HepG2 (cell line): ENCODE results near the gene ABHD2. TPM values are rescaled to one million over a fixed set of nuclear protein-coding genes. Genes with fewer than 3 reads are reported as not detected.

Source experiments
- ATAC-seq: fragments of 200-7000 bp; cut with Tn5 transposase; 3 replicates; pipeline ENCODE4 v1.9.1; 2020; ENCODE audit warnings: mild to moderate bottlenecking, moderate library complexity
- BruUV-seq: library from RNA; stranded (reverse); fragments of 400-500 nt; replicated peaks from 2 replicates; lab custom pipeline; 2021; lab: Mats Ljungman, UMichigan
- CTCF ChIA-PET: fragments of 300-600 bp; formaldehyde crosslinking; extraction: SDS; loops from one replicate; lab custom pipeline; 2021; ENCODE audit warnings: low total read pairs, inconsistent platforms, low intra/inter-chr PET ratio; lab: Yijun Ruan, JAX
- POLR2A ChIA-PET: fragments of 350-600 bp; sonication (Branson Sonifier 250); formaldehyde crosslinking; loops from one replicate; lab custom pipeline; 2020; ENCODE audit warnings: antibody characterized with exemption, inconsistent platforms; lab: Yijun Ruan, JAX
- DNase-seq: peaks from one replicate; pipeline ENCODE4 v3.0.0-alpha.2; 2015; ENCODE audit warnings: low spot score
- FAIRE-seq: peaks from 3 replicates; lab custom pipeline; 2011; peaks lifted over from hg19 to GRCh38; lab: Jason Lieb, UNC
- H2AFZ ChIP-seq: one replicate; pipeline ENCODE4 v1.6.1; 2011; ENCODE audit warnings: low read length, inconsistent platforms
- H3K27ac ChIP-seq: fragments of 300-600 bp; 3 replicates; pipeline ENCODE4 v1.8.0; 2011; ENCODE audit warnings: mixed run types, mild to moderate bottlenecking, mixed read lengths, low read length, inconsistent platforms; ENCODE audit not compliant: insufficient read depth; ENCODE audit errors: extremely low read length
- H3K27me3 ChIP-seq, 2 experiments: fragments of 200-600 bp in 1 of 2; 2 replicates in 1 of 2; 3 replicates in 1 of 2; pipeline versions ENCODE4 v1.6.0 to v1.8.0; 2011; ENCODE audit warnings: low read length in 2 of 2, mild to moderate bottlenecking in 2 of 2, moderate library complexity in 2 of 2, inconsistent platforms in 1 of 2; ENCODE audit not compliant: insufficient read depth in 2 of 2, control insufficient read depth in 1 of 2
- H3K36me3 ChIP-seq, 2 experiments: fragments of 200-600 bp in 1 of 2; replicated peaks in 1 of 2; 2 replicates in 1 of 2; 3 replicates in 1 of 2; pipeline versions ENCODE4 v1.5.1 to v1.8.0; 2011; ENCODE audit warnings: low read length in 2 of 2, inconsistent platforms in 1 of 2; ENCODE audit not compliant: insufficient read depth in 2 of 2, control insufficient read depth in 1 of 2
- H3K4me1 ChIP-seq: 2 replicates; pipeline ENCODE4 v1.5.1; 2012; ENCODE audit warnings: low read length, inconsistent platforms; ENCODE audit not compliant: insufficient read depth
- H3K4me2 ChIP-seq: 2 replicates; pipeline ENCODE4 v1.6.0; 2011; ENCODE audit warnings: low read depth, low read length, inconsistent platforms
- H3K4me3 ChIP-seq, 3 experiments: fragments of 200-600 bp in 1 of 3; sonication (generic), shearing (Covaris generic) in 1 of 3; replicated peaks in 1 of 3; 2 replicates each; pipeline ENCODE4 v1.5.1; 2011 to 2016; ENCODE audit warnings: low read length in 3 of 3, inconsistent platforms in 2 of 3, low read depth in 2 of 3, mild to moderate bottlenecking in 2 of 3, control low read depth in 1 of 3, mixed read lengths in 1 of 3; ENCODE audit not compliant: insufficient read depth in 1 of 3
- H3K79me2 ChIP-seq: one replicate; pipeline ENCODE4 v1.6.1; 2011; ENCODE audit warnings: low read length, inconsistent platforms; ENCODE audit not compliant: insufficient read depth
- H3K9ac ChIP-seq: 2 replicates; pipeline ENCODE4 v1.6.0; 2011; ENCODE audit warnings: mild to moderate bottlenecking, low read depth, low read length, inconsistent platforms; ENCODE audit not compliant: insufficient read depth
- H3K9me3 ChIP-seq: 2 replicates; pipeline ENCODE4 v1.5.1; 2012; ENCODE audit warnings: mild to moderate bottlenecking, low read length
- H4K20me1 ChIP-seq: 2 replicates; pipeline ENCODE4 v1.6.0; 2011; ENCODE audit warnings: inconsistent platforms, mild to moderate bottlenecking, low read length, moderate library complexity; ENCODE audit not compliant: insufficient read depth
- ARNT ChIP-seq: fragments of 450-650 bp; IDR thresholded peaks from 2 replicates; pipeline ENCODE4 v1.6.1; 2017
- FIP1L1 ChIP-seq: fragments of 200-400 bp; formaldehyde crosslinking; IDR thresholded peaks from 2 replicates; pipeline ENCODE4 v1.6.1; 2018; ENCODE audit warnings: low read depth, mild to moderate bottlenecking, low read length, moderate library complexity, borderline replicate concordance; ENCODE audit not compliant: insufficient read depth
- HIC2 ChIP-seq: sonication (generic); formaldehyde crosslinking; IDR thresholded peaks from 2 replicates; pipeline ENCODE4 v1.9.0; 2022; ENCODE audit warnings: low read depth, missing genetic modification reagents
- JUNB ChIP-seq: sonication (generic); formaldehyde crosslinking; IDR thresholded peaks from 2 replicates; pipeline ENCODE4 v1.8.0; 2022; ENCODE audit warnings: missing genetic modification reagents, mild to moderate bottlenecking, borderline replicate concordance
- NFYB ChIP-seq: sonication (generic); formaldehyde crosslinking; IDR thresholded peaks from 2 replicates; pipeline ENCODE4 v1.4.0; 2020; ENCODE audit warnings: missing genetic modification reagents
- NONO ChIP-seq, 2 experiments: fragments of 450-650 bp in 1 of 2; sonication (generic) in 1 of 2; formaldehyde crosslinking in 1 of 2; IDR thresholded peaks in 1 of 2; conservative IDR thresholded peaks in 1 of 2; 2 replicates each; pipeline versions ENCODE4 v1.6.1 to v1.8.0; 2017 to 2022; ENCODE audit warnings: mild to moderate bottlenecking in 1 of 2, missing genetic modification reagents in 1 of 2, moderate library complexity in 1 of 2
- PHB2 ChIP-seq: fragments of 450-650 bp; IDR thresholded peaks from 2 replicates; pipeline ENCODE4 v1.6.1; 2018; ENCODE audit not compliant: partially characterized antibody
- PRDM10 ChIP-seq: sonication (generic); formaldehyde crosslinking; IDR thresholded peaks from 2 replicates; pipeline ENCODE4 v1.4.0; 2020; ENCODE audit warnings: low read depth, missing genetic modification reagents
- RFX1 ChIP-seq: fragments of 450-650 bp; IDR thresholded peaks from 2 replicates; pipeline ENCODE4 v1.6.1; 2017
- SRY ChIP-seq: sonication (generic); formaldehyde crosslinking; IDR thresholded peaks from 2 replicates; pipeline ENCODE4 v1.8.0; 2022; ENCODE audit warnings: mild to moderate bottlenecking, missing genetic modification reagents
- ZBTB46 ChIP-seq: sonication (generic); formaldehyde crosslinking; IDR thresholded peaks from 2 replicates; pipeline ENCODE4 v1.4.0; 2020; ENCODE audit warnings: mild to moderate bottlenecking, missing genetic modification reagents, borderline replicate concordance
- ZHX1 ChIP-seq: sonication (generic); formaldehyde crosslinking; IDR thresholded peaks from 2 replicates; pipeline ENCODE4 v1.8.1; 2022; ENCODE audit warnings: low read depth, mild to moderate bottlenecking, missing genetic modification reagents
- ZNF138 ChIP-seq: sonication (generic); formaldehyde crosslinking; IDR thresholded peaks from 2 replicates; pipeline ENCODE4 v1.5.0; 2020; ENCODE audit warnings: mild to moderate bottlenecking, low read depth, missing genetic modification reagents
- ZNF317 ChIP-seq: sonication (generic); formaldehyde crosslinking; IDR thresholded peaks from 2 replicates; pipeline ENCODE4 v1.5.0; 2020; ENCODE audit warnings: mild to moderate bottlenecking, missing genetic modification reagents
- WGBS: methylation state at CpG from one replicate; pipeline ENCODE4 v1.1.6; 2017; ENCODE audit warnings: low lambda C conversion rate; 5-methylcytosine and 5-hydroxymethylcytosine counted together
- in situ Hi-C: cut with HindIII; loops from 2 replicates; pipeline ENCODE4 v1.10.0; 2017; ENCODE audit warnings: low pct_unique_long_range_greater_than_20kb; ENCODE audit not compliant: extremely low pct_ligation_motif_present
- intact Hi-C: fragments of 100-400 bp; cut with micrococcal nuclease; formaldehyde crosslinking; loops from one replicate; pipeline ENCODE4 v1.10.0; 2022; ENCODE audit not compliant: unreplicated experiment
- polyA plus RNA-seq, 8 experiments: library from polyadenylated mRNA; depleted of rRNA in 3 of 8; stranded (reverse) in 7 of 8; unstranded in 1 of 8; fragments of >200 nt; fragmentation: Illumina TruSeq in 4 of 8; extraction: Trizol in 4 of 8; gene quantifications; 2 replicates each; pipeline versions ENCODE4 v1.2.1 to v1.2.3, GENCODE V29; 2011 to 2016; ENCODE audit warnings: low read depth in 4 of 8, missing spikeins in 1 of 8, mixed read lengths in 1 of 8; ENCODE audit not compliant: insufficient read depth in 1 of 8
- total RNA-seq, 5 experiments: library from RNA; depleted of rRNA; stranded (reverse); fragments of >200 nt; fragmentation: Illumina TruSeq; extraction: Trizol; gene quantifications; 2 replicates each; pipeline ENCODE4 v1.2.3, GENCODE V29; 2016; ENCODE audit warnings: low read depth in 1 of 5

Gene ABHD2
- total and polyA plus RNA-seq, 2 of the 13 experiments (the other 11 are each of a cell fraction or from before 2014, with no cell fraction given) = 14.8 to 22.4 TPM

- H3K36me3 ChIP-seq = peaks cover 0 to 9% of the 10 kb centered on the region in 2 experiments; a peak in 3 of 5 replicates
- peak overlapping the region; percentile 90 for H3K27ac ChIP-seq
- POLR2A ChIA-PET = interaction anchor here (1.2 to 5.6 kb wide), 5 partner anchors 10 to 50 kb away, joined by 4 to 45 read pairs (median 8); partner anchors contain the start of gene ABHD2
- no peaks in the 10 kb centered on the region for H4K20me1 ChIP-seq
- 0 out of 6 replicates have a peak overlapping the region, but pooled peaks of 1 of the 3 experiments have one; percentile 34 for H3K4me3 ChIP-seq
- peak overlapping the region; percentile 72 for H3K4me2 ChIP-seq
- in situ Hi-C loops (loop anchor here (5.0 kb wide), 1 partner anchor 34 kb away; no protein-coding TSS in a partner anchor), intact Hi-C loops (loop anchor here (1.0 to 2.0 kb wide), 2 partner anchors 27 to 50 kb away; partner anchors contain the start of gene ABHD2)
- peak overlapping the region; percentile 70 for H3K9ac ChIP-seq
- no peaks in the 10 kb centered on the region for H3K9me3 ChIP-seq
- H3K79me2 ChIP-seq = peaks cover 2% of the 10 kb centered on the region
- FAIRE-seq (no peak), ATAC-seq (no peak), DNase-seq (no peak)
- H3K4me1 ChIP-seq = peaks cover 99% of the 10 kb centered on the region
- BruUV-seq = no TSS peak
- WGBS = 68% methylated on average over 3 of the region's 3 CpGs
- H2AFZ ChIP-seq = no peak overlapping the region
- no peaks in the 10 kb centered on the region for H3K27me3 ChIP-seq
- CTCF ChIA-PET = no interaction called here
- TF ChIP-seq ZNF317 (no peak), ZHX1 (CRISPR knock-in tag) (no peak), HIC2 (CRISPR knock-in tag) (no peak), ARNT (no peak), NFYB (CRISPR knock-in tag) (no peak), JUNB (CRISPR knock-in tag) (no peak), FIP1L1 (no peak), NONO (IDR thresholded peaks at IDR 0.05) (no peak), NONO (CRISPR knock-in tag; conservative IDR thresholded peaks at IDR 0.05) (no peak), RFX1 (no peak), PHB2 (no peak), ZBTB46 (no peak), SRY (no peak), ZNF138 (no peak), PRDM10 (CRISPR knock-in tag) (no peak)
These were observed 49.7 kb downstream of the ABHD2 start for GRCh38 chr15:89137926-89138325.
